M059J (cell line): ENCODE measurements around the gene HSPB7. TPM values are rescaled to one million over a fixed set of nuclear protein-coding genes. Genes with fewer than 3 reads are reported as not detected.
"Not testable (repeated sequence)": the region's sequence is repeated elsewhere in the genome, so short reads cannot be mapped to it uniquely, and the experiment has no call there.

Source experiments
- DNase-seq: peaks from one replicate; pipeline ENCODE4 v3.0.0-alpha.2; 2012; ENCODE audit warnings: low read depth
- total RNA-seq: library from RNA; depleted of rRNA; stranded (reverse); fragments of >200 nt; shearing (Covaris generic); gene quantifications from 2 replicates; pipeline ENCODE4 v1.2.3, GENCODE V29; 2014

HSPB7 gene
- total RNA-seq, 1 experiment from 2014 or later = 1.4 TPM

DNA sequence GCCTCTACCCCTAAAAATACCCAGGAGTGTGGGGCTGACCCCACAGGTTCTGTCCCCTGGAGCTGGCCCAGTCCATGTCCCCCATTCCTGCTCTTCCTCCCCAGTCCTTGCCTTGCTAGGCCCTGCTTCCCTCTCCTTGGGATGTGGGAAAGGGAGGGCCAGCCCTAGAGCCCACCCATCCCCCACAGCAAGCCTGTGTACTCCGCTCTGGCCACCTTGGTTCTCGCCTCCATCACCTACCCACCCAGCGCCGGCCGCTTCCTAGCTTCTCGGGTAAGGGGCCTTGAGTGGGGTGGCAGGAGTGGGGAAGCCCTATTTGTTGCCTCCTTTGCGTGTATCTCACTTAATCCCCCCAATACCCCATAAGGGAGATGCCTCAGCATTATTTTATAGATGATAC, 32.5 kb upstream of the HSPB7 start:
- DNase-seq = no peak

DNA sequence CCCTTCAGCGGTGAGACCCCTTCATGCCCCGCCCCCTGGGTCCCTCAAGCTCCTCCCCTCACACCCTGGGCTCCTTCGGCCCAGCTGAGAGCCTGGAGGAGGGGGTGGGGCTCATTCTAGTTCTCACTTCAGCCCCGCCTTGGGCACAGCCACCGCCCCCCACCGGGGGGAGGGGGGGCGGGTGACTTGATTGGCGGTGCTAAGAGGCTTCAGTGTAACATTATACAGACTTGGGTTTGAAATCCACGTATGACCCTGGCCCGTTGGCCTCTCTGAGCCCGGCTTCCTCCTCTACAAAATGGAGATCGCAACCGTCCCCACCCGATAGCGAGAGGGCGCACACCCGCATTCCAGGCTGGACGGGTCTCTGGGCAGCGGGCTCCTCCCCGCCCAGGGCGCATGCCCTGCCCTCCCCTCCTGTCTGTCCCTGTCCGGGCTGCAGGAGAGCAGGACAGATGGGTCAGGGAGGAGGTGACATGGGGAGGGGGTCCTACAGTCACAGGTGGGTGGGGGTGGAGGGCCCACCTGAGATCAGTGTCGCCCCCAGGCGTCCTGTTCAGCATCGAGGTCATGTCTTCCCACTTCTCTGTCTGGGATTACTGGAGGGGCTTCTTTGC, 30.8 kb upstream of the HSPB7 start:
- peak; percentile 44 for DNase-seq

DNA sequence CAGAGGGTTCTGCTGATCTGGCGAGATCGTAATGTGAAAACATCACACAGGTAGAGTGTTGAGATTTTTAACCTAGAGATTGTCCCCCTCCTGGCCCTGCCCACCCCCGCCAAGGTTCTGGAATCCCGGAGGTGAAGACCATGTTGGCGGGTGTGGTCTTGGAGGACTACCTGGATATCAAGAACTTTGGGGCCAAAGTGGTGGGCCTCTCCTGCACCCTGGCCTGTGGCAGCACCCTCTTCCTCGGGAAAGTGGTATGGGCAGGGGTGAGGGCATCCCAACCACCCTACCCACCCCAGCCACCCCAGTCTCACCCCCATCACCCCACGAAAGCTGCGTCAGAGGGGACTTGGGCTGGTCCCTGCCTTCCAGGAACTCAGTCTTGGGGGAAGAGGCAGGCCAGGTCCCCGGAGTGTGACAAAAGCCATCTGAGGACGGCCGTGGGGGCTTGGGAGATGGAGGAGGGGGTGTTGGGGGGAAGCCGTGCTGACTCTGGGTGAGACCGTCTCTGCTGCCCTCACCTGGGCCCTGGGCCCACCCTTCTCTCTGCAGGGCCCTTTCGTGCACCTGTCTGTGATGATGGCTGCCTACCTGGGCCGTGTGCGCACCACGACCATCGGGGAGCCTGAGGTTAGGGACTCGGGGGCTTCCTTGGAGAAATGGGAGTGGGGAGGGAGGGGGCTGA, 30.1 kb upstream of the HSPB7 start:
- no peak for DNase-seq

DNA sequence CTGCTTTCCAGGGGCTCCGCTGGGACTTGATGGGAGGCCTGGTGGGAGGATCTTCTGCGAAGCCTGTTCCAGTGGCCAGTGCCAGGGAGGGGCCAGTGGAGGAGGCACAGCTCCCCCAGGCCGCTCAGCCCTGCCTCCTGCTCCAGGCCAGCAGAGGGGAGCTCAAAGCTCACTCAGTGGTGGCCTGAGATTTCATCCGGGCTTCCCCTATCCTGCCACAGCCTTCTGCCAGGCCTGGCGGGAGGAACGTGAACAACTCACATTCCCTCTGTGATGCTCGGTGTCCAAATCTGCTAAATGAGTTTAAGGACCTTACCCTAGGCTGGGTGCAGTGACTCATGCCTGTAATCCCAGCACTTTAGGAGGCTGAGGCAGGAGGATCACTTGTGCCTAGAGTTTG, 29.0 kb upstream of the HSPB7 start:
- DNase-seq = peak; percentile 60

DNA sequence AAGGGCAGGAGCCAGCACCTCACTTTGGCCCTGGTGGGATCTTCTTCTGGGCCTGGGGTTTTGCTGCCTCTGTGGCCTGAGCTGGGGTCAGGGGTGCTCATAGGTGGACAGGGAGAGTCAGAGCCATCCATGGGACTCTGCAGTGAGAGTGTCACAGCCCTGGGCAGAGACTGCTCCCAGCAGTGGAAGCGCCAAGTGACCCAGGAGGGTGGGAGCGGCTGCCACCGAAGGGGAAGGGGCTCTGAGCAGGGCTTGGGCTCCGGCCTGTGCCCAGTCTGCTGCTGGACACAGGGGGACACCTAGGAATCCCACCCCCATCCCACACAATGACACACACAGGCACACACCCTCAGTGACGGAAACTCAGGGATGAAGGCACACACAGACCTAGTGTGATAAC, 26.1 kb upstream of the HSPB7 start:
- no peak for DNase-seq

DNA sequence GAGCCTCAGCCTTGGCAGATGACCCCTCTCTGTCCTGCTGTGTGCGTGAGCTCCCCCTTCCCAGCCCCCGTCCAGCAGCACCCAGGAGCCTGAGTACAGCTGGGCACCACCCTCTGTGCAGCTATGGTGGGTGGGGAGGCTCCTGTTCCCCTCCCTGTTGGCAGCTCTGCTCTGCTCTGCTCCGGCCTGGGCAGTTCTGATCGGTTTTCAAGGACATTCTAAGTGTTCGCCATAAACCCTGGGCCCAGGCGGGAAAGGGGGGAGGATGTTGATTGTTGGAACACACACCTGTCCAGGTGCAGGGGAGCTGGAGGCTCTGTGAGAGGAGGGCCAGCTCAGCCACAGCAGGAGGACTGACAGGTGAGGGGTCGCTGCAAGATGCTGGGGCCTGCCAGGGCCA, 25.7 kb upstream of the HSPB7 start, which contains the start of gene CLCNKB:
Gene CLCNKB, plus strand, starts transcription at position 262 of the 400 bp plus-strand sequence. CDS start 711 bp downstream, outside the sequence.
- no peak for DNase-seq

DNA sequence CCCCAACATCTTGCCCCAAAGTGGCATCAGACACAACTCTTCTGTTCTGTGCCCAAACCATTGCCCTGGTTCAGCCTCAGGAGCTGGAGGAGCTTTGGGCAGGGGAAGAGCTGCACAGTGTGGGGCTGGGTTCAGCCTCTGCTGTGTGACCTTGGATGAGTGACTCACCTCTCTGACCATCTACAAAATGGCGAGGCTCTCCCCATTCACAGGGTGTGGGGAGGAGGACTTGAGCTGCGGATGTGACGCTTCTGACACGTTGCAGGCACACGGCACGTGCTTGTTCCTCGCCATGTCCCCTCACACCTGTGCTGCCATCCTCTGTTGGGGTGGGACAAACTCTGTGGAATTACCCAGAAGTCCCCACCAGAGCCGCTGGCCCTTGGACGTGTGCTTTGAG, 24.8 kb upstream of the HSPB7 start:
- not testable (repeated sequence) for DNase-seq

DNA sequence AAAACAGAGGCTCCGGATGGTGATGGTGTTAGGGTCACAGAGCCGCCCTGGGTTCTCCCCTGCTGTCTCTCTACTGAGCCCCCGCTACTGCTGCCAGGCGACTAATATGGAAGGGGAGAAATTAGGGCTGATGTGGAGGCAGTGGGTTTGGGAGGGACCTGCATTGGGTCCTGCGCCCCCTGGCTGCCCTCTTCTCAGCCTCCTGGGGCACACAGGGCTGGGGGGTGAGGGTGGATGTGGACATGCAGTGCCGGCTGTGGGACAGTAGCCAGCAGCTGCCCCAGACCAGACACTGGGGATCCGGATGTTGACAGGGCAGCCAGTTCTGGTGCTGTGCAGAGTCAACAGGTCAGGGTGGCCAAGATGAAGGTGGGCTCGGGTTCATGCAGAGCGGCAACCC, 24.3 kb upstream of the HSPB7 start:
- no peak for DNase-seq

DNA sequence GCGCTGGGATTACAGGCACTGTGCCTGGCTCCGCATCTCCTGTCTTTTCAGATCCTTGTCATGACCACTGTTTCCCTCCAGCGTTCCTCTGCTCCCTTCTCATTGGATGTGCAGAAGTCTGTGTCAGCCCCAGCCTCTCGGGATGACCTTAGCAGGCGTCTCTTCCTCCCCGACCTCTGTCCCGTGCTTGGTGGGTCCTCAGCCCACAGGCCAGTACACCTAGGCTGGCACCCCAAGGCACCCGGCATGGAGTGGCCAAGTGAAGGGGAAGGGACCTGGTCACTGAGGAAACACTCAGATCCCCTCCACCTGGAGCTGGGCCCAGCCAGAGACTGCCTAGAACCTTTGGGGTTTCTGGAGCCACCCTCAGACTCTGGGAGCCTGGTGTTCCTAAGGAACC, 23.4 kb upstream of the HSPB7 start:
- no peak for DNase-seq

DNA sequence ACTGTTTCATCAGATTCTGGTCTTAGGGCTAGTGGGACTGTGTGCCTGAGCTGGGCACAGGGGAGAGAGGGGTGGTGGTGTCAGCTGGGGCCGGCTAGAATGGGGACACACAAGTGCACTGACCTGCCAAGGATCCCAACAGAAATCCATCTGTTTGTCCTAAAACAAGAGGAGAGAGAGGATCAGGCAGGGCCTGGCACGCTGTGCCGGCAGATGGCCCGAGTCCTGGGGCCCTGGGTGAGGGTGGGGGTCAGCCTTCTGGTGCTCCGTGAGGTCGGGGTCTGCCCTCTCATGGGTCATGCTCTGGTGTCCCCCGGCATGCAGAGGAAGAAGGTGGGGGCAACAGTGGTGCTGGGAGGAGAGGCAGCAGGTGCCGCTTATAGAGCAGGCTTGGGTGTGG, 22.0 kb upstream of the HSPB7 start:
- not testable (repeated sequence) for DNase-seq

DNA sequence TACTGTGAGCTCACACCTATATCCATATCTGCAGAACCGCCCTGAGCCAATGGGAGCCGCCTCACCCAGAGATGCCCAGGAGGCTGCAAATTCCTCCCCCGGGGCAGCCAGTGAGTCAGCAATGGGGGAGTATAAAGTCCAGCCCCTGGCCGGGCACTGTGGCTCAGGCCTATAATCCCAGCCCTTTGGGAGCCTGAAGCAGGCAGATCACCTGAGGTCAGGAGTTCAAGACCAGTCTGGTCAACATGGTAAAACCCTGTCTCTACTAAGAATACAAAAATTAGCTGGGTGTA, 20.7 kb upstream of the HSPB7 start:
- DNase-seq = peak; percentile 50

DNA sequence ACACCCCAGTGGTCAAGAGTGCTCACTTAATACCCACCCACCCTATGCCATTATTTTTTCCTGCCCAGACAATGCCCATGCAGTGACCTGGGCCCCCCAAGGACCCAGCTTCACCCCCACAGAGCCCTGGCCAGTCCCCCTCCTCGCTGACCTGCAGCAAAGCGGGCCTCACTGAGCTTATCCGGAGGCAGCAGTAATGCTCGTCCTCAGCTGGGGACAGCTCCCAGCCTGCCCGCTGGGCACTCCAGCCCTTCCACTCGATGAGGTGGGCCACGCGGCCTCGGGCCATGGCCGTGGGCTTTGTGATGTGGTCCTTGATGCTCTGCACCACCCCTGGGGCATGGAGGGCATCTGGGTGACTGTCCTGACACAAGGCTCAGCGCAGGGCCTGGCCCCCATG, 18.6 kb upstream of the HSPB7 start:
- not testable (repeated sequence) for DNase-seq

DNA sequence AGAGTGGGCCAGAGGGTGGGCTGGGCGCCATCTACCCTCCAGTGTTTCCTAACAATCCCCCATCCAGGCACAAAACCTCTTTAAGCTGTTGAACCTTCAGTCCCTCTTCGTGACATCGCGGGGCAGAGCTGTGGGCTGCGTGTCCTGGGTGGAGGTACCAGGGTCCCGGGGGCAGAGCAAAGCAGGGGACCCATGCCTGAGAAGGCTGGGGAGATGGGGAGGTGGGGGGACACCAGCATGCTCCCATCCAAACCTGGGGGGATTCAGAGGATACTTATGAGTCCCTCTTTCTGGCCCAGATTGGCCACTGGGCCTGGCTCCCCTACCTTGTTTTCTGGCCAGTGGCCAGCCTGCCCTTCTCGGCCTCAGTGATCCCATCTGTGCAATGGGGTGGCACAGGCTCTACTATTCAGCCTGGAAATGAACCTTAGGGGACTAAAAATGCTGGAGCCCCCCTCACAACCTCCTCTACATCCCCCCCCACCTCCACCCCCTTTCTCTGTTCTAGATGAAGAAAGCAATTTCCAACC, 15.3 kb upstream of the HSPB7 start:
- not testable (repeated sequence) for DNase-seq

DNA sequence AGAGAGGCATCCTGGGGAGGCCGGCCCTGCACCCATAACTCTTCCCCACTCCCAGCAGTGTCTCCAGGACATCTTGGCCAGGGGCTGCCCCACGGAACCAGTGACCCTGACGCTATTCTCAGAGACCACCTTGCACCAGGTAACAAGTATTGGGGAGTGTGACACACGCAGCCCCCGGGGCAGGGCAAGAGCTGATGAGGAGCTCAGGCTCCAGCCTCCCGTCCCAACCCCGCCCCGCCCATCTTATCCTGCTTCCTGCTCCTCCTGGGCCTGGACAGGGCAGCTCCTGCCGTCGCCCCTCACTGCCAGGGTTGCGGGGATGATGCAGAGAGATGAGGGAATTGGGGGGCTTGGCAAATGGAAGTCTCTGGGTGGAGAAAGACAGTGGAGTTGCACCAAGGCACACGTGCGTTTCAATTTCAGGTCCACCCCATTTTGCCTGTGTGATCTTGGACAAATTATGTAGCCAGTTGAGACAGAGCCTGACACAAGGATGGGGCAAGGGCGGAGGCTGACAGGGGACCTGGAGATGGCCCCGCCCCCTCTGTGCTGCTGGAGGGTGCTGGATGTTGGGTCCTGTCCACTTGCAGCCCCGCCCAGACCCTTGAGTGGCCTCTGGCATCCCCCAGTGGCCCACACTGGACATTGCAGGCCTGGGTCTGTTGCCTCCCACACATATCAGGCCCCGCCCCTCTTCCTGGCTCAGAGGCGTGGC, 14.7 kb upstream of the HSPB7 start:
- peak; percentile 85 for DNase-seq

DNA sequence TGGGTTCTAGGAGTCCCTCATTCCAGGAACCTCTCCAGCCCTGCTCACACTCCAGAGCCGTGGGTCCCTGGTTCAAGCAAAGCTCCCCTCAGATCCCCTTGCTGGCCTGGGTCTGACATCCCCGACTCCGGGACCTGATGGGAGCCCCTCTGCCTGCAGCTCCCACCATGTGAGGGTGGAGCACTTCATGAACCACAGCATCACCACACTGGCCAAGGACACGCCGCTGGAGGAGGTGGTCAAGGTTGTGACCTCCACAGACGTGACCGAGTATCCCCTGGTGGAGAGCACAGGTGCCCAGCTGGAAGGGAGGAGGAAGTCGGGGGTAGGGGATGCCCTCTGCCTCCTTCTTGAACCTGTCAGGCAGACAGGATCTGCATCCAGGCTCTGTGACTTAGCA, 13.7 kb upstream of the HSPB7 start:
- no peak for DNase-seq

DNA sequence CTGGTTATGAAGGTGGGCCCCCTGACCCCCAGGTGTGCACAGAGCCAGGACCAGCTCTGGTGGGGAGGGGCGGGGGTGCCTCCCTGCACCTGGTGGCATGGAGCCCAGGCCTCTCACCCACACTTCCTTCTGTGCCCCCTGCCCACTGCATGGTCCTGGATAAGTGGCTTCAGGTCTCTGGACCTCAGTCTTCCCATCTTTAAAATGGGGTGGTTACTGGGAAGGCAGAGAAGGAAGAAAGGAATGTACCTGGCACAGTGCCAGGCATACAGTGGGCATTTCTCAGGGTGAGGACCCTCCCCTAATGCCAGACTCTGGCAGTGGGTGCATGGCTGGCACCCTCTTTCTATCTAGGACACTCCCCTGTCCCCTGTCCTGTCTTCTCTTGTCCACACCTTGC, 11.4 kb upstream of the HSPB7 start:
- DNase-seq = no peak

DNA sequence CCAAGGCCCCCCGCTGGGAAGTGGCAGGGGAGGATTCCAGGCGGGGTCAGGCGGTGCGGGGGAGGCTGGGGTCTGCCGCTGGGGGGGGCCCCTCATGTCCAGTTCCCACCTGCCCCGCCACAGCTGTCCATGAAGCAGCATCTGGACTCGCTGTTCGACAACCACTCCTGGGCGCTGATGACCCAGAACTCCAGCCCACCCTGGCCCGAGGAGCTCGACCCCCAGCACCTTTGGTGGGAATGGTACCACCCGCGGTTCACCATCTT, 11.1 kb upstream of the HSPB7 start:
- DNase-seq = not testable (repeated sequence)

DNA sequence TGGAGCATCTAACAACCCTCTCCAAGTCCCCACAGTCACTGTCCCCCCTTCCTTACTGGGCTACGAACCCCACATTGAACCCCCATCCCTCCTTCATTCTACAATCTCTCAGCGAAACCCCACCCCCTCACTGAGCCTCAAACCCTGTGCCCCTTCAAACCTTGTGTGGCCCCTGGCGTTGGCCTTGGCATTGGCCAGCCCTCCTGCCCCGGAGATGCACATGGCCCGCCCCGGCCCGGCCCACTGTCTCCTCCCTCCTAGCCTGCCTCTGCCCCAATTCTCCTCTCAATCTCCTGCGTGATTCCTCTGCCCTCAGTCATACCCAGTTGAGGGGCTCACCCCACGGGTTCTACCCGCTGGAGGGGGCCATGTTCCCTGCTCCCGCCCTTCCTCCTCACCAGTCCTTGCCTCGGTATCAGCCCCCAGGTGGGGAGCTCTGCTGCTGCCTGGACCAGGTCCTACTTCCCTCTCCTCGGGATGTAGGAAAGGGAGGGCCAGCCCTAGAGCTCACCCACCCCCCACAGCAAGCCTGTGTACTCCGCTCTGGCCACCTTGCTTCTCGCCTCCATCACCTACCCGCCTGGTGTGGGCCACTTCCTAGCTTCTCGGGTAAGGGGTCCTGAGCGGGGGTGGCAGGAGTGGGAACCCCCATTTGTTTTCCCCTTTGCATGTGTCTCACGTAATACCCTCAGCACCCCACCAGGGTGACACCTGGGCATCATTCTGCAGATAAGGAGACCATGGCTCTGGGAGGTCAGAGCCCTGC, 10.6 kb upstream of the HSPB7 start:
- DNase-seq = no peak

DNA sequence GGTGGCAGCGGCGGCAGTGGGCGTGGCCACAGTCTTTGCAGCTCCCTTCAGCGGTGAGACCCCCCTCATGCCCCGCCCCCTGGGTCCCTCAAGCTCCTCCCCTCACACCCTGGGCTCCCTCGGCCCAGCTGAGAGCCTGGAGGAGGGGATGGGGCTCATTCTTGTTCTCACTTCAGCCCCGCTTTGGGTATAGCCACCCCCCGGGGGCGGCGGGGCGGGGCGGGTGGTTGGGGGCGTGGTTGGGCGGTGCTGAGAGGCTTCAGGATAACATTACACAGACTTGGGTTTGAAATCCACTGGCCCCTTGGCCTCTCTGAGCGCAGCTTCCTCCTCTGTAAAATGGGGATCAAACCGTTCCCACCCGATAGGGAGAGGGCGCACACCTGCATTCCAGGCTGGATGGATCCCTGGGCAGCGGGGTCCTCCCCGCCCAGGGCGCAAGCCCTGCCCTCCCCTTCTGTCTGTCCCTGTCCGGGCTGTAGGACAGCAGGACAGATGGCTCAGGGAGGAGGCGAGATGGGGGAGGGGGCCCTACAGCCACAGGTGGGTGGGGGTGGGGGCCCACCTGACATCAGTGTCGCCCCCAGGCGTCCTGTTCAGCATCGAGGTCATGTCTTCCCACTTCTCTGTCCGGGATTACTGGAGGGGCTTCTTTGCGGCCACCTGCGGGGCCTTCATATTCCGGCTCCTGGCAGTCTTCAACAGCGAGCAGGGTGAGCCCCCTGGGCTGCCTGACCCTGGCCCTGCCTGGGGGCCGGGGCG, 9.1 kb upstream of the HSPB7 start:
- DNase-seq = no peak

DNA sequence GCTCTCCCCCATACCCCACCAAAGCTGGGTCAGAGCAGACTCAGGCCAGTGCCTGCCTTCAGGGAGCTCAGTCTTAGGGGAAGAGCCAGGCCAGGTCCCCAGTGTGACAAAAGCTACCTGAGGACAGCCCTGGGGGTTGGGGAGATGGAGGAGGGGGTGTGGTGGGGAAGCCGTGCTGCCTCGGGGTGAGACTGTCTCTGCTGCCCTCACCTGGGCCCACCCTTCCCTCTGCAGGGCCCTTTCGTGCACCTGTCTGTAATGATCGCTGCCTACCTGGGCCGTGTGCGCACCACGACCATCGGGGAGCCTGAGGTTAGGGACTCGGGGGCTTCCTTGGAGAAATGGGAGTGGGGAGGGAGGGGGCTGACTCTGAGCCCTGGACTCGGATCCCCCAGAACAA, 8.5 kb upstream of the HSPB7 start:
- not testable (repeated sequence) for DNase-seq

DNA sequence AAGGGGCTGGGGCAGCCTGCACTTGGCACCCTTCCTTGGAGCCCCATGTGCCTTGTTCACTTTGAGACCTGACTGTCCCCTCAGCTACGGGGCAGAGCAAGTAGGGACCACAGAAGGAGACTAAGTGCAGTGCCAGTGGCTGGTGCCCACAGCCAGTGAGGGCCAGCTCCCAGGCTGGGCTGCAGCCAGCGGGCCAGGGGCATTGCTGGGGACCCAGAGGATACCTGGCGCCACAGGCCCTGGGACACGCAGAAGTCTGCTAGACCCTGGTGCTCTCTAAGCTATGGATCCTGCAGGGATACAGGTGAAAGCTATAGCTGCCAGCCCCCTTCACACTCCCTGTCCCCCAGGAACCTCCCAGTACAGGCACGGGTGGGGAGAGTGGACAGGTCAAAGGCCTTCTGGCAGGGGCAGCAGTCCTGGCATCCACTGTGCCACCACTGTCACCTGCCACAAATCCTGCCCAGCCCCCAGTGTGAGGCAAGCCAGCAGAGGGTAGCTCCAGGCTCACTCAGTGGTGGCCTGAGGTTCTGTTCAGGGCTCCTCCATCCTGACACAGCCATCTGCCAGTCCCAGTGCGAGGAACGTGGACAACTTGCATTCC, 5.3 kb upstream of the HSPB7 start:
- DNase-seq = no peak
